IPS-NIHi7 (cell line): ENCODE measurements around the gene ZNF506.
A peak's percentile ranks its signal among the peaks of the same experiment; 100 is the strongest.
"Not testable (repeated sequence)": the region's sequence is repeated elsewhere in the genome, so short reads cannot be mapped to it uniquely, and the experiment has no call there.

ENCODE experiments used
- DNase-seq: peaks from one replicate; pipeline ENCODE4 v3.0.0; 2012; ENCODE audit warnings: mixed read lengths; ENCODE audit errors: extremely low spot score

Gene ZNF506

DNA sequence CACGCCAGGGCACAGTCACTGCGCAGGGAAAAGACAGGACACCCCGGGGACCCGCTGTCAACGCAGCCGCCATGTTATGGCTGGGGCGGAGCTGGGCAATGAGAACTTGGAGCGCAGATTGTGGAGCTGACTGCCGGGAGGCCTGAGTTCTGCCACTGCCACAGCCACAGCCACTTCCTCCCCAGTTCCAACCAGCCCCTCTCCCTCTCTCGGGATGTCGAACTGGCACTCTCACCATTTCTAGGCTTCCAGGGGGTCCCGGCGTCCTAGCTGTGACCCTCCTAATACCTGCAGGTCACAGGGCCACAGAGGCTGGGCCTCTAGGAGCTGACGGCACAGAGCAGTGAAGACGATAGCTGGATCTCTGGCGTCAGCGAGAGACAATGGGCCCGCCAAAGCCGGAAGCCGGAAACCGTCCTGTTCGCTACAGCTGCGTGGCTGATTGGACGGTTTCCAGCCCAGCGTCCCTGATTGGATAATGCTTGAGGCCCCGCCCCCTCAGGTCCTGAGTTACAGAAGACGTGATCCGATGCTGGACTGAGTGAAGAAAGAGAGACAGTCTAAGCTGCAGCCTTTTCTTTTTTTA lies at the start of gene ZNF506:
Gene ZNF506 (minus strand): TSS at position 385 of the 586 bp plus-strand sequence. CDS start 147 bp downstream, at position 238.
- DNase-seq, result peak; percentile 96

DNA sequence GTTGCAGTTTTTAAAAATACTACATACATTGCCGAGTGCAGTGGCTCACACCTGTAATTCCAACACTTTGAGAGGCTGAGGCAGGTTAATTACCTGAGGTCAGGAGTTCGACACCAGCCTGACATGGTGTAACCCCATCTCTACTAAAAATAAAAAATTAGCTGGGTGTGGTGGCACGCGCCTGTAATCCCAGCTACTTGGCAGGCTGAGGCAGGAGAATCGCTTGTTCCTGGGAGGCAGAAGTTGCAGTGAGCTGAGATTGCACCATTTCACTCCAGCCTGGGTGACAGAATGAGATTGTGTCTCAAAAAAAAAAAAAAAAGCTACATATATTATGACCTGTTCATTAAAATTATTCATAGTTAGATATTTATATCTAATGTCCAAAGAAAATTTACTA lies 48.5 kb upstream of the ZNF506 start:
- not testable (repeated sequence) for DNase-seq

DNA sequence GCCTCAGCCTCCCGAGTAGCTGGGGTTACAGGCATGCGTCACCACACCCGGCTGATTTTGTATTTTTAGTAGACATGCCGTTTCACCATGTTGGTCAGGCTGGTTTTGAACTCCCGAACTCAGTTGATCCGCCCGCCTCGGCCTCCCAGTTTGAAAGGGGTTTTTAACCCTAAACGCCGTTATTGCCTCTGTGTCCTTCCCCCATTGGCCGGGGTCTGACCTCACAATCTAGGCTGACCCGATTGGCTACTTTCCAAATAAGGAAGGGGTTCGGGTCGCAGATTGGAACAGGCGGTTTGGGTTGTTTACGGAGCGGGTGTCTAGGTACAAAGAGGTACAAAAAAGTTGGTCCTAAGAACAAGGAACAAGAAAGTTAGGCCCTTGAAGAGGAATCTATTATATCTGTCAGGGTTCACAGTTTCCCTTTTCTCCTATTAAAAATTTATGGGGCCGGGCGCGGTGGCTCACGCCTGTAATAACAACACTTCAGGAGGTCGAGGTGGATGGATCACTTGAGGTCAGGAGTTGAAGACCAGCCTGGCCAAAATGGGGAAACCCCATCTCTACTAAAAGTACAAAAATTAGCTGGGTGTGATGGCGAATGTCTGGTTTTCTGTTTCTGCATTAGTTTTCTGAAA lies 45.2 kb upstream of the ZNF506 start:
- peak; percentile 82 for DNase-seq

DNA sequence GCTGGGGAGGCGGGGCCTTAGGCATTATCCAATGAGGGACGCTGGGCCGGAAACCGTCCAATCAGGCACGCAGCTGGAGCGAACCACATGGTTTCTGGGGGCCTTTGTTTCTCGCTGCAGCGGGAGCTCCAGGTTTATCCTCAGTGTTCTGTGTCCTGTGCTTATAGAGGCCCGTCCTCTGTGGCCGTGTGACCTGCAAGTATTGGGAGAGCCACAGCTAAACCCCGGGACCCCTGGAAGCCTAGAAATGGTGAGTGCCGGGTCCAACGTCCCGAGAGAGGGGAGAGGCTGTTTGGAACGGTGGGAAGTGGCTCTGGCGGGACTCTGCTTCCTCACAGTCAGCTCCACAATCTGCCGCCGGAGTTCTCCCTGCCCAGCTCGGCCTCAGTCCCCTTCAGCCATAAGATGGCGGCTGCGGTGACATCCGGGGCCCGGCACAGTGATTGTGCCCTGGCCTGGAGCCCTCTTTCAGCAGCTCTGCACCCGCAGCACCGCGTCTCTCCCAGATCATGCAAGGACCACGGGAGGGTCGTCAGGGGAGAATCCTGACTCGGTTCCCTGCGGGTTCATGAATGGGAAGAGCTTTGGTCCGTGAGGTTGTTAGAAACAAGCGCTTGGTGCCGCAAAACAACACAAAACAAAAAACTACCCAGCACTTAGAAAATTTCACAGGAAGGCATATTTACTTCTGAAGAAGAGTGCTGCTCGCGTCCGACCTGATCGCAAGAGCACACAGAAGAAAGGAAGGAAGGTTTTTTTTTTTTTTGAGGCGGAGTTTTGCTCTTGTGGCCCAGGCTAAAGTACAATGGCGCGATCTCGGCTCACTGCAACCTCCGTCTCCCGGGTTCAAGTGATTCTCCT lies 44.4 kb upstream of the ZNF506 start, which contains the start of gene ZNF253:
Gene ZNF253 (plus strand): TSS at position 133 of the 861 bp plus-strand sequence. CDS start 115 bp downstream, at position 248.
- DNase-seq, result peak; percentile 93

DNA sequence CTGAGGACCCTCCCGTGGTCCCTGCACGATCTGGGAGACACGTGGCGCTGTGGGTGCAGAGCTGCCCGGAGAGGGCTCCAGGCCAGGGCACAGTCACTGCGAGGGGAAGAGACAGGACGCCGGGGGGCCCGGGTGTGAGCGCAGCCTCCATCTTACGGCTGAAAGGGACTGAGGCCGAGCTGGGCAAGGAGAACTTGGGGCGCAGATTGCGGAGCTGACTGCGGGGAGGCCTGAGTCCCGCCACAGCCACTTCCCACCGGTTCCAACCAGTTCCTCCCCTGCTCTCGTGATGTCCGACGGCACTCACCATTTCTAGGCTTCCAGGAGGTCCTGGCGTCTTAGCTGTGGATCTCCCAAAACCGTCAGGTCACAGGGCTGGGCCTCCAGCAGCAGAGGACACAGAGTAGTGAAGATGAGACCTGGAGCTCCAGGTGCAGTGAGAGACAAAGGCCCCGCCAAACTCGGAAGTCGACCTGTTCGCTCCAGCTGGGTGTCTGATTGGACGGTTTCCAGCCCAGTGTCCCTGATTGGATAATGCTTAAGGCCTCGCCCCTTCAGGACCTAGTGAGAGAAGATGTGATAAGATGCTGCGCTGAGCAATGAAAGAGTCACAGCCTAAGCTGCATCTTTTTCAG lies 39.3 kb upstream of the ZNF506 start:
- peak; percentile 91 for DNase-seq

GRCh38 chr19:19858751-19859150 lies 37.2 kb upstream of the ZNF506 start:
- DNase-seq, result no peak

DNA sequence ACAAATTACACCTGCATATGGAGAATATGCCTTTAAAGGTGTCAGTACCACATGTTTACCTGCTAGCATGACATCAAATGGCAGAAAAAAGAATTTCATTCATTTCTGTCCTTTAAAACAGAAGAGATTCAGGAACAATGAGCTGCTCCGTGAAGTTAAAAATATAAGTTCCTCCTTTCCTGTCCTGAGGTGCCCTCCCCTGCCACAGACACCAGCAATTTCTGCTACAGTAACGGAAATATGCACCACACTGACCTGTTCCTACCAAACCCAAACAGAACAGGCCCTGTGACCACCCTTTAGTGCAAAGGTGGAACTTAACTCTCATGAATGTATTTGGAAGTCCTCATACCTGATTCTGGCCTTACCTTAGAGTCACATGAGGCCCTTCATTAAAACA lies 30.2 kb upstream of the ZNF506 start:
- DNase-seq, result not testable (repeated sequence)

DNA sequence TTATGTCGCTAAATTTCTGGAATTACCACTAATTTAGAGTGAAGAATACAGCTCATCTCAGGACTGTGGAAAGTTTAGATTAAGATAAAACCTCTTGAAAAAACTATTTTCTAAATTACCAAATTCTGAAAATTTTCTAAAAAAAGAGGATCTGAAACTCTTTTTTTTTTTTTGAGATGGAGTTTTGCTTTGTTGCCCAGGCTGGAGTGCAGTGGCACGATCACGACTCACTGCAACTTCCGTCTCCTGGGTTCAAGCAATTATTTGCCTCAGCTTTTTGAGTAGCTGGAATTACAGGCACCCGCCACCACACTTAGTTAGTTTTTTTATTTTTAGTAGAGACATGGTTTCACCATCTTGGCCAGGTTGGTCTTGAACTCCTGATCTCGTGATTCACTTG lies 27.5 kb upstream of the ZNF506 start:
- no peak for DNase-seq

- no peak for DNase-seq
Observed at GRCh38 chr19:19847781-19848180, 26.2 kb upstream of the ZNF506 start.

GRCh38 chr19:19835560-19836038 lies 14.0 kb upstream of the ZNF506 start:
- no peak for DNase-seq

- DNase-seq, result no peak
Observed at GRCh38 chr19:19826875-19827274, 5.3 kb upstream of the ZNF506 start.

- no peak for DNase-seq
Observed at GRCh38 chr19:19823916-19824315, 2.4 kb upstream of the ZNF506 start.

DNA sequence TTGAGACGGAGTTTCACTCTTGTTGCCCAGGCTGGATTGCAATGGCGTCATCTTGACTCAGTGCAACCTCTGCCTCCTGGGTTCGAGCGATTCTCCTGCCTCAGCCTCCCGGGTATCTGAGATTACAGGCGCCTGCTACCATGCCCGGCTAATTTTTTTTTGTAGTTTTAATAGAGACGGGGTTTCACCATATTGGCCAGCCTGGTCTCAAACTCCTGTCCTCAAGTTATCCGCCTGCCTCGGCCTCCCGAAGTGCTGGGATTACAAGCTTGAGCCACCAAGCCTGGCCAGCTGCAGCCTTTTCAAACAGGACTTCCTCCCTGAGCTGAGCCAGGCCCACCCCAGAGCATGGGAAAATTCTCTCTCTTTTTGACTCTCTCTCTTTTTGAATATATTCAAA lies 426 bp upstream of the ZNF506 start:
- DNase-seq, result not testable (repeated sequence)

DNA sequence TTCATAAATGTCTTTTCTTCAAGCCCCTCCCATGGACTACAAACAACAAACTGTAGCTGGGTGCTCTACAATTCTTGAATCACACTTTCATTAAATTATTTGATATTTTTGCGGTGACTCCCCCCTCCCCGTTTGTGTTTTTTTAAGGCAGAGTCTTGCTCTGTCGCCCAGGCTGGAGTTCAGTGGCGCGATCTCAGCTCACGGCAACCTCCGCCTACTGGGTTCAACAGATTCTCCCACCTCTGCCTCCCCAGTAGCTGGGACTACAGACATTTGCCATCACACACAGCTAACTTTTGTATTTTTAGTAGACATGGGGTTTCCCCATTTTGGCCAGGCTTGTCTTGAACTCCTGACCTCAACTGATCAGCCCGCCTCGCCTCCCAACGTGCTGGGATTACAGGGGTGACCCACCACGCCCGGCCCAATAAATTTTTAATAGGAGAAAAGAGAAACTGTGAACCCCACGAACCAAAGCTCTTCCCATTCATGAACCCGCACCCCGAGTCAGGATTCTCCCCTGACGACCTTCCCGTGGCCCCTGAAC lies 703 bp downstream of the ZNF506 start:
- no peak for DNase-seq

GRCh38 chr19:19817357-19817756 lies 4.2 kb downstream of the ZNF506 start:
- DNase-seq, result no peak

DNA sequence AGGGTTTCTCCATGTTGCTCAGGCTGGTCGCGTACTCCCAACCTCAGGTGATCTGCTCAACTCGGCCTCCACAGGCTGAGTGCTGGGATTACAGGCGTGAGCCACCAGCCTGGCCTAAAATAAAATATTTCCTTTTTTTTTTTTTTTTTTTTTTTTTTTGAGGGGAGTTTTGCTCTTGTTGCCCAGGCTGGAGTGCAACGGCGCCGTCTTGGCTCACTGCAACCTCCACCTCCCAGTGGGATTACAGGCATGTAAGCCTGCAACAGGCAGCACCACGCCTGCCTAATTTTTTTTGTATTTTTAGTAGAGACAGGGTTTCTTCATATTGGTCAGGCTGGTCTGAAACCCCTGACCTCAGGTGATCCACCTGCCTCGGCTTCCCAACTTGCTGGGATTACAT lies 4.9 kb downstream of the ZNF506 start:
- DNase-seq, result no peak

DNA sequence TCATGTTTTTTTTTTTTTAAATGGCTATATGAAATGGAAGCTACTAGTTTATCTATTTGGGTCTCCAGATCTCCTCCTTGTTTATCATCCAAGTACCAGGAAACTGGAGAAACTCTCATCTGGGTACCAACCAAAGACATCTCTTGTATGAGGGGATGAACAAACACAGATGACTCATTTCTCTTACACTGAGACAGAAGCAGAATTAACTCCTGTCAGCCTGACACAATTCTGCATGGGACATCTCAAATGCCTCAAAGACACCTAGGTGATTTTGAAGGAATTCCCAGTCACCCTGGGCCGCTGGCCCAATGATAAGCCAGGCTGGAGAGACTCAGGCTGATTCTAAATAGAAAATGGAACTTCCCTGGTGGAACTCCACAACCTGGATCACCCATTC lies 9.6 kb downstream of the ZNF506 start:
- not testable (repeated sequence) for DNase-seq

DNA sequence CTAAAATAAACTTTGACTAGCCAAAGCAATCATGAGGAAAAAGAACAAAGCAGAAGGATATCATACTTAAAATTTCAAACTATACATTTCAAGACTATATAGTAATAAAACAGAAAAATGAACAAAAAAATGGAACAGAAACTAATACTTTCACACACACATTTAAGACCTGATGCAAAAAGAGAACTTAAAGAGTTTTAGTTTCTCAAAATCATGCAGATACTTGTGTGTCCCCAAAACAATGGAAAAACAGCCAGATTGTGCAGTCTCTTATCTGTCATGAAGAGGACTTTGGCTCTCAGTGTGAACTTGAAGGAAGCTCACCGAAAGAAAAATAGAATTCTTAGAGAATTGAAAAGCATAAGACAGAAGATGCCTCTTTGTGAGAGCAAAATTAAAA lies 16.1 kb downstream of the ZNF506 start:
- DNase-seq, result no peak

DNA sequence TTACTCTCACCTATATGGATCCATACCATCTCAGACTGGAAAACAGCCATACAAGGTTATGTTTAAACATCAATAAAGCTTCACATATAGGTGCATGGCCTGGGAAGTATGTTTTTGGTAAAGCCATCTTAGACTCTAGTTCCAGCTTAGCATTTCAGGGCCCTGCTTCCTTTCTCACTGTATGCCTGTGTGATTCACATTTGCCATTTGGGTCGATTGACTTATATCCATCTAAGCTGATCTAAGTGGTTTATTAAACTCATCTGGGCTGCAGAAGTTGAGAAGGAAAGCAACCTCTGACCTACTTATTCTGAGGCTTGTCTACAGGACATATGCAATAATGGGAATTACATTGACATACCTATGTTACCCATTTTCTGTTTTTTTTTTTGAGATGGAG lies 33.5 kb downstream of the ZNF506 start:
- no peak for DNase-seq

GRCh38 chr19:19785476-19785875 lies 36.1 kb downstream of the ZNF506 start:
- not testable (repeated sequence) for DNase-seq

DNA sequence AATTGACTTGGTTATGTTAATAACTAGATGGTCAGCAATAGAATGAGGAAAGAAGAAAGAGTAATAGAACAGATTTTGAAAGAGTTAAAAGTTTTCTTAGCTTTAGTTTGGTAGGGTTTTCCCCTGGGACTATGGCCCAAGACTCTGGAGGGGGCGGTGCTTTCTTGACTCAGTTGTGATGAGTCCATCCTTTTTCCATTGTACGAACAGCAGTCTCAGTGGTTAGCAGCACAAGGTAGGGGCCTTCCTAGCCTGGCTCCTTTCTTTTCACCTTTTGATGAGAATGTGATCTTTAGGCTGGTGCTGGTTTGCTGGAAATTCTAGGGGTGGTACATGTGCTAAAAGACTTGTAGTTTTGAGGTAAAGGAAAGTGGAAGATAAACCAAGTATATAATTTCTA lies 38.8 kb downstream of the ZNF506 start:
- DNase-seq, result no peak

DNA sequence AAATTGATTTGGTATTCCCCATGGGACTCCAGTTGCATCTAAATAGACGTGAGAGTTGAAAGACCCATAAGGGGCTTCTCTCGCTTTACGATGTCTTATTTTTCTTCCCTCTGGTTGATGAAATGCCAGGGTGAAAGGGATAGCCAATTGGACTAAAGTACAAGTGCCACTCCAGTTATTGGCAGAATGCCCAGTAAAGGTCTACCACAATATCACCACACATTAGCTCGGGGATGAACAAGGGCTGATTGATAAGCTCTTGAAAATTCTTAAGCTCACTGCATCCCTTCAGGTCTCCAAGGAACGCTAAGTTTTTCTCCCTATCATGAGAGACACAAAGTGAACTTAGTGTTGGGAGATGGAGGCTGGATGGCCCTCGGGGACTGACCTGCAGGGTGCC lies 39.8 kb downstream of the ZNF506 start:
- DNase-seq, result not testable (repeated sequence)
